Fibroblast of pulmonary artery (primary cell): ENCODE data around the gene DYNC2H1.

Experiments
- DNase-seq: peaks from one replicate; pipeline ENCODE4 v3.0.0-alpha.2; 2010; ENCODE audit warnings: low read depth
- H3K4me3 ChIP-seq: replicated peaks from 2 replicates; pipeline ENCODE4 v1.5.1; 2011; ENCODE audit warnings: low read depth, mild to moderate bottlenecking, control low read depth, low read length, moderate library complexity
- TF ChIP-seq, protein P1 (sequence below): IDR thresholded peaks from 2 replicates; pipeline ENCODE4 v1.5.1; 2011; ENCODE audit warnings: mild to moderate bottlenecking, control low read depth, low read length, inconsistent platforms; ENCODE audit errors: missing control alignments

DYNC2H1 gene

DNA sequence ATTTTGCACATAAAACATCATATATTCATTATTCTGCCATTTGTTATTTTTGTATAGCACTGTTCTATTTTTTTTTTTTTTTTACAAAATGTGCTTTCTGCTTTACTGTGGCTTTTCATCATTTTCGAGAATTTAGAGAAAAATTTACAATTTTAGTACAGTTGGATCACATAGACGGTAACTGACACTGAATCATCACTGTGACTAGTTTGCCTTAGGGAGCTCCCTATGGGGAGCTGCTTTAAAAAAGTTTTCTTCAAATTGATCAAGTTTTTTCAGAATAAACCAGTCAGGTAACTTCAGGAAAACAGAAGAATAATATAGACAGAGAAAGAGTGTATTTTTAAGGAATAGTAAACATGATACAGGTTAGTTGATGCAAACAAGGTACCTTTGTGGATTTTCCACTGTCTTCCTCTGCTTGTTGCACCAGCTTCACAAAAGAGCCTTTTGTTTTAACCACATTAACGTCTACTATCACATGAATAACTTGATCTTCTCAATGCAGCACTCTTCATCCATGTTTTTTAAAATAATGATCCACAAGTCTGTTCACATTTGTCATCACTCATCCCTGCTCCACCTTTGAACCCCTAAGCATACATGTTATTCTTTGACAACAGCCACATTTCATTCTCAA, 327.0 kb downstream of the DYNC2H1 start:
- no peak for DNase-seq
- TF ChIP-seq, protein P1, sequence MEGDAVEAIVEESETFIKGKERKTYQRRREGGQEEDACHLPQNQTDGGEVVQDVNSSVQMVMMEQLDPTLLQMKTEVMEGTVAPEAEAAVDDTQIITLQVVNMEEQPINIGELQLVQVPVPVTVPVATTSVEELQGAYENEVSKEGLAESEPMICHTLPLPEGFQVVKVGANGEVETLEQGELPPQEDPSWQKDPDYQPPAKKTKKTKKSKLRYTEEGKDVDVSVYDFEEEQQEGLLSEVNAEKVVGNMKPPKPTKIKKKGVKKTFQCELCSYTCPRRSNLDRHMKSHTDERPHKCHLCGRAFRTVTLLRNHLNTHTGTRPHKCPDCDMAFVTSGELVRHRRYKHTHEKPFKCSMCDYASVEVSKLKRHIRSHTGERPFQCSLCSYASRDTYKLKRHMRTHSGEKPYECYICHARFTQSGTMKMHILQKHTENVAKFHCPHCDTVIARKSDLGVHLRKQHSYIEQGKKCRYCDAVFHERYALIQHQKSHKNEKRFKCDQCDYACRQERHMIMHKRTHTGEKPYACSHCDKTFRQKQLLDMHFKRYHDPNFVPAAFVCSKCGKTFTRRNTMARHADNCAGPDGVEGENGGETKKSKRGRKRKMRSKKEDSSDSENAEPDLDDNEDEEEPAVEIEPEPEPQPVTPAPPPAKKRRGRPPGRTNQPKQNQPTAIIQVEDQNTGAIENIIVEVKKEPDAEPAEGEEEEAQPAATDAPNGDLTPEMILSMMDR: no peak
- no peak overlapping the region for H3K4me3 ChIP-seq

DNA sequence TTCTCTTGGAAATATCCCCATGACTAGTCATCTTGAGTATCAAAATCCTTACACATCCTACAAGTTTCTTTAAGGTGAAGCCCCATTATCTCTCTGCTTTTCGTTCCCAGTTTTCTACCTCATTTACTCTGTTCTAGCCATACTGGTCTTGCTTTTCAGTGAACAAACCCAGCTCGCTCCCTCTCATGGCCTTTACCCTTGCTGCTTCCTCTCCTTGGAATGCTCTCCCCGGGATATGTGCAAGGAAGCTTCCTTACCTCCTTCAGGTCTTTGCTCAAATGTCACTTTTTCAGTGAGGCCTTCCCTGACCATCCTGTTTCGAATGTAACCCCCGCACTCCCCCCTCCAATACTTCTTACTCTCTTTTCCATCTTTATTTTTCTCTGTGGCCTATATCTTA, 331.8 kb downstream of the DYNC2H1 start:
- TF ChIP-seq, protein P1: no peak
- DNase-seq: no peak
- H3K4me3 ChIP-seq: no peak overlapping the region

GRCh38 chr11:103448966-103449365, 339.7 kb downstream of the DYNC2H1 start:
- DNase-seq: no peak
- H3K4me3 ChIP-seq: no peak overlapping the region
- TF ChIP-seq, protein P1: no peak

- no peak overlapping the region for H3K4me3 ChIP-seq
- DNase-seq: no peak
- TF ChIP-seq, protein P1: no peak
Observed at GRCh38 chr11:103450241-103450640, 341.0 kb downstream of the DYNC2H1 start.

DNA sequence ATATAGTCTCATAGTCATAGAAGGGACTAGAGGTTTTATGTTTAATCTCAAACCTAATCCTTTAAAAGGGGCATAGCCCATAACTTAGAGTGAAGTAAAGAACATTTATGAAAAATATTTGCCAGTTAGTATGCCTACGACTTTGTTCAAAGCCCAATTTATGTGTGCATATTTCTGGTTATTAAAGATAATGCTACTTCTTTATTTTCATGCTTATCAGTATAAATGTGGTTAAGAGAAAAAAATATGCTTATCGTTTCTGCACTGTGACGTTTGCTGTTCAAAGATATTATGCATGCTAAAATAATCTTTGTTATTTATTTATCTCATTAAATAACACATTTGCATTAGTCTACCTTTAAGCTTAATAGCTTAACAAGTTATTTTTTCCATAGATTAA, 343.9 kb downstream of the DYNC2H1 start:
- DNase-seq: no peak
- no peak overlapping the region for H3K4me3 ChIP-seq
- TF ChIP-seq, protein P1: no peak

DNA sequence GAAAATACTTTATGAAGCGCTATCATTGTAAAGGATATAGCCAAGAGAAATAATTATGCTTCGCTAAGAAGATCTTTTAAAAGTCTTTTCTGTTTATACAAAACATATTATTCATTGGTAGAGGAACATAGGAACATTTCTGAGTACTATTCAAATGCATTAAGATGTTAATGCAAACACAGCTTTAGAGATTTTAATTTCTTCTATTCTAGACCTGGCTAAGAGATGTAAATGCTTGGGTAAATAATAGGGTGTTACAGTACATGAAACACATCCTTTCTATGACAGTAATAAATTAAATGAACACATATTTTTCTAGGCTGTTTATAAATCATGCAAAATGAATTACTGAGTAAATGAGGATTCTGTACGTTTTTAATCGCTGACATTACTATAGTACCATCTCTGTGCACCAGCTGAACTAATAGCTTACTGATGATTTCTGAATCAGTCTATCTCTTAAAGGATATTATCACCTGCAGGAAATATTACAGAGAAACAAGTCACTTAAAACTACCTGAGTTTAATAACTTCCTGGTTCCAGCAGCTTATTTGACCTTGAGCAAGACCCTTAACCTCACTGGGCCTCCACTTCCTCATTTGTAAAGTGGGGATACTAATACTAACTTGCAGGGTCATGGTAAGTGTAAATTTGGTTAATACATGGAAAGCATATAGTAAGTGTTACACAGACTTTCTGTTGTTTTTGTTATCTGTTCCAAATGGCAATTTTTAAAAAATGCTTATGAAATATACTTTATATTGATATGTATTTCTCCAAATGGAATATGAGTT, 344.9 kb downstream of the DYNC2H1 start:
- DNase-seq: no peak
- TF ChIP-seq, protein P1: no peak
- no peak overlapping the region for H3K4me3 ChIP-seq
